HUDEP-2 (cell line): ENCODE measurements around the gene FGF1.

Experiments used
- DNase-seq, 76 experiments: peaks; one replicate each; lab custom pipeline; 2025; ENCODE audit not compliant: unreplicated experiment in 76 of 76; lab: John Stamatoyannopoulos, UW

FGF1 gene

DNA sequence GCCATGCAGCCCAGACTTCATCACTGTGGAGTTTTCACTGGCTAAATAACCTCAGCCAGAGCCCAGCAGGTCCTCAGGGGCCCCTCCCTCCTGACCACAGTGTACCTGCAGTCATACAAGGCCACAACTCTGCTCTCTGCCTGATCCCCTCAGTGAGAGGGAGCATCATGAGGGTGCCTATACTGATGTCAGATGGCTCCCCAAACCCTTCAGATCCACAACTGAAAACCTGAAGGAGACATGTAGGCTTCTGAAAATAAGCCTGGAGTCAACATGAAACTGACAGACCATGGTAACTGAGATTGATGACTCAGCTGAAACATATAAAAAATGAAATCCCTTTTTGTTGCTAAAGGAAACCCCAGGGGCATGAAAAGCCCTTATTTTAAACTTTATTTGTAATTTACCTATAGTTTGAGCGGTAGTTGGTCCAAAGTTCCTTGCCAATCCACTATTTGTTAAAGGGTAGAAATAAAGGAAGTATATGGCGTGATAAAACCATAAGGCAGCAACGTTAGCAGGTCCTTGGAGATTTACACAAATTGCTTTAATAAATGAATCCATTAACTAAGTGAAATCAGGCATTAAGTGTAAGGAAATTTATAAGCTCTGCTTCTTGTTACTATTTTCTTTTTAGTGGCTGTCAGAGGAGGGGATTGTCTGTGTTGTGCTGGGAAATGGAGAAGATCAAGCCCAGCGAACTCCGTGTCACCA lies 68.3 kb downstream of the FGF1 start:
- no peak for DNase-seq

DNA sequence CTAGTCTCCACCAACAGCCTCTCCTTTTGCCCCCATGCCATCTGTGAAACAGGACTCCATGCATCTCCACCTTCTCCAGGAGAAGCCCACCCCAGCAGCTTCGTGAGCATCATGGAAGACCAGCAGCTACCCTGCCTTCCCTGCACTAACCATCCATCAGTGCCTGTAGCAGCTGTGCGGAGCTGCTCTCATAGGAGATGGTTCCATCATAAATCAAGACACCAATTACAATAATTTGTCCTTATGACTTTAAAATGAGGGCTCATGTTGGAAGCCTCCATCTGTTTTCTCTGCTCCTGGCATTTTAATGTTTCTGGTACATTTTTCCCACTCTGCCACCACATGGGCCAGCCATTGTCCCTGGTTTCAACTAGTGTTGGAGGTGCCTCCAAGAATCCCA lies 69.9 kb downstream of the FGF1 start:
- no peak for DNase-seq

GRCh38 chr5:142614054-142614453 lies 71.8 kb downstream of the FGF1 start:
- DNase-seq: no peak

- DNase-seq: no peak
Observed at GRCh38 chr5:142613271-142613671, 72.6 kb downstream of the FGF1 start.

GRCh38 chr5:142612494-142613270 lies 73.2 kb downstream of the FGF1 start:
- no peak for DNase-seq

- peak in 31 of 76 experiments; percentile 2 to 55 (median 20) for DNase-seq
Observed at GRCh38 chr5:142611154-142611553, 74.7 kb downstream of the FGF1 start.

DNA sequence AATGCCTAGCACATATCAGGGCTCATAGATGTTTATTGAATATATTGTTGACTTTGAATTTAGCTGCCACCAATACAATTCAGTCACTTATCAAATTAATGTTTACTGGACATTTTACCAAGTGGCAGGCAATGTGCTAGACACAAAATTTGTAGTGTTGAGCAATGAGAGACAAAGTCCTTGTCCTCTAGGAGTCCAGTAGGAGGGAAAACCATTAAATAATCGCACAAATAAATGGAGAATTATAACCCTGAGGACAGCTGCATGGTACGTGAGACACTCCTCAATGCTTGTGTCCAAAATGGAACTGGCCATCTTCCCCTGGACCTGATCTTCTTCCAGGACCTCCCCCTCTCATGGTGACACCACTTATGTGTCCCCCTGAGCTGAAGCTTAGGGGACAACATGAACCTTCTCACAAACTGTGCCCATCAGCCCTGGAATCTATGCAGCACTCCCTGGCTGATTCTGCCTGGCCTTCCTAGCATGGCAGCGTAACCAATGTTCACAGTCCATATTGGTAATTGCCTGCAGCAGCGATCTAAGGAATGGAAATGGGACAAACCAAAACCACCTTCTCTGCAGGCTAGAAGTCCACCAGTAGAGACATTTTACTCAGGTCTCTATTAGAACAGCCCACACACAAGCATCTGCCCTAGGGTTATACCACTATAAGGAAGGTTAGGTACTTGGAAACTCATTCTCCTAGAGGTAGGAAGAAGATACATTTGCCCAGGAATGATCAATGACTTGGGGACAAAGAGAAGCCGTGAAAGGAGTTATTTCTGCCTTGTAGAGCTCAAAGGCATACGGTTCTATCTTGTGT lies 75.5 kb downstream of the FGF1 start:
- no peak for DNase-seq

GRCh38 chr5:142609142-142609541 lies 76.7 kb downstream of the FGF1 start:
- DNase-seq: no peak

DNA sequence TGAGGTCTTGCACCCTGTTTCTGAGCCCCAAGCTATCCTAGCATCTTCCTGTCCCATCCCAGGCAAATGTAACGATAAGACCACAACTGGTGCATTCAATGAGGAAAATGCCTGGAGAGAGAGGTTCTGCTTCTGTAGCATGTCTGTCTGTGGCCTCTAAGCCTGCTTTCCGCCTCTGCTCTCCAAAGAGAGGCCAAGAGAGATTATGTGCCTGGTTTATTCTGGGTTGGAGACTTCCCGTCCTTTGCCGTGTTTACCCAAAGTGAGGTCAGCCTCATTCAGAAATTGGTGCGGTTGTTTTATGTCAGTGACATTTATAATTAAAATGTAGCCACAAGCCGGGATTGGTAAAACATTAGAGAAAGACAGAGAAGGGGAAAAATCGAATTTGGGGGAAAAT lies 77.8 kb downstream of the FGF1 start:
- DNase-seq: no peak

DNA sequence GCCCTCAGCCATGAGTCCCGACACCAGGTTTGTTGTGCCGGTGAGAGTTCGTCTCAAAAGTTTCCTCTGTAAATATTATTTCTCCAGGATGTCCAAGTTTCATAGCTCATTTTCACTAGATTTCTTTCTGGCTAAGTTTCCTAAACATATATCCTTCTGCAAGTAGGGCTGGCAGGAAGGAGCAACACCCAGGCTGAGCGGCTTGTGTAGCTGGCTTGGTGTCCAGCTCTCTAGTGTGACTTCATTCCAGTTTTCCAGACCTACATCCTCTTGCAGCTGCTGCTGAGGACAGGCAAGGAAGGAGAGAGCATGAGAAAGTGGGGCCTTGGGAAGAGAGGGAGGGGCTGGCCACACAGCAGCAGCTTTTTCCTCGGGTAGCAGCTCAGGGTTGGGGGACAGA lies 80.3 kb downstream of the FGF1 start:
- no peak for DNase-seq

GRCh38 chr5:142602720-142603245 lies 83.1 kb downstream of the FGF1 start:
- DNase-seq: no peak

DNA sequence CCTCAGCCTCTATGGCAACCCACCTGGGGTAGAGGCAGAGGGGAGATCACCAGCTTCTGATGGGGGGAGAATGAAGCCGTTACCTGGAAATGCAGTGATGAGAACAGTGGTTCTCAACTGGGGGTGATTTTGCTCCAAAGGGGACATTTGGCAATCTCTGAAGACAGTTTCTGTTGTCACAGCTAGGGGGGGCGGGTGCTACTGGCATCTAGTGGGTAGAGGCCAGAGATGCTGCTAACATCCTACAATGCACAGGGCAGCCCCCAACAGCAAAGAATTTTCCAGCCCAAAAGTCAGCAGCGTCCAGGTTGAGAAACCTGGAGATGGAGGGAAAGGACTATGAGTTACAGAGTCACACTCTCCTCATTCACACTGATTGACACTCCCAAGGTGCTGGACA lies 84.5 kb downstream of the FGF1 start:
- no peak for DNase-seq

GRCh38 chr5:142600611-142601358 lies 85.1 kb downstream of the FGF1 start:
- no peak for DNase-seq

DNA sequence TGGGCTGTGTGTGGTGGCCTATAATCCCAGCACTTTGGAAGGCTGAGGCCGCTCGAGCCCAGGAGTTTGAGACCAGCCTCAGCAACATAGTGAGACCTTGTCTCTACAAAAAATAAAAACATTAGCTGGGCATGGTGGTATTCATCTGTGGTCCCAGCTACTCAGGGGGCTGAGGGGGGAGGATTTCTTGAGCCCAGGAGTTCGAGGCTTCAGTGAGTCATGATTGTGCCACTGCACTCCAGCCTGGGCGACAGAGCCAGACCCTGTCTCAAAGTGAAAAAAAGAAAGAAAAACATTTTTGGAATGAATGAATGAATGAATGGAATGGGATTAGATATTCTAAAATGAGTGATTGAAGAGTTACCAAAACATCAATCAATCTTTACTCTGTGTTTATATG lies 85.8 kb downstream of the FGF1 start:
- no peak for DNase-seq

DNA sequence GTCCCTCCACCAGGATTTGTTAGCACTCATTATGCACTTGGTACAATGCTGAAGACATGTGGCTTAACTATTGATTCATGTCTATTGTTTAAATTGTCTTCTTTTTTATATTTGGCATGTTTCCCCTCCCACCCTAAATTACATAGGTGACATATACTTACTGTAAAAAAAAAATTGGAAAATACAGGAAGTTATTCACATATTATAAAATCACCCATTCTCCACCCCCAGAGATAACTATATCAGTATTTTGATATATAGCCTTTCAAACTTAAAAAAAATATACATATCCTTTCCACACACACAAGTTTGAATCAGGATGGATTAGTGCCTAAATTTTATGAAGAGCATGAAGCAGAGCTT lies 87.6 kb downstream of the FGF1 start:
- DNase-seq: no peak

- DNase-seq: peak in 13 of 76 experiments; percentile 1 to 39 (median 8)
Observed at GRCh38 chr5:142597546-142598337, 88.1 kb downstream of the FGF1 start.

- no peak for DNase-seq
Observed at GRCh38 chr5:142597025-142597424, 88.9 kb downstream of the FGF1 start.

GRCh38 chr5:142592365-142592764 lies 93.5 kb downstream of the FGF1 start:
- no peak for DNase-seq

- no peak for DNase-seq
Observed at GRCh38 chr5:142590451-142591231, 95.2 kb downstream of the FGF1 start.
